MM.1S (cell line): ENCODE data around the gene CCDC91.

ENCODE experiments used
- DNase-seq: peaks from one replicate; pipeline ENCODE4 v3.0.0-alpha.2; 2015
- H2AFZ ChIP-seq: fragments of 300-600 bp; sonication (generic); 2 replicates; pipeline ENCODE4 v1.6.0; 2016; ENCODE audit warnings: antibody characterized with exemption, low read length
- H3F3A ChIP-seq: fragments of 300-600 bp; sonication (generic); 2 replicates; pipeline ENCODE4 v1.6.1; 2016; ENCODE audit warnings: mild to moderate bottlenecking, antibody characterized with exemption, low read length, moderate library complexity, mixed read lengths; ENCODE audit not compliant: insufficient read depth
- H3K27ac ChIP-seq: fragments of 300-600 bp; sonication (generic); 2 replicates; pipeline ENCODE4 v1.5.1; 2016; ENCODE audit warnings: mild to moderate bottlenecking, low read length
- H3K27me3 ChIP-seq: fragments of 300-600 bp; sonication (generic); replicated peaks from 2 replicates; pipeline ENCODE4 v1.6.0; 2016; ENCODE audit warnings: low read length; ENCODE audit not compliant: insufficient read depth
- H3K36me3 ChIP-seq: fragments of 300-600 bp; sonication (generic); replicated peaks from 2 replicates; pipeline ENCODE4 v1.6.1; 2016; ENCODE audit warnings: mild to moderate bottlenecking, low read length, mixed read lengths; ENCODE audit not compliant: insufficient read depth
- H3K4me1 ChIP-seq: fragments of 300-600 bp; sonication (generic); 2 replicates; pipeline ENCODE4 v1.6.1; 2016; ENCODE audit warnings: low read length, mixed read lengths
- H3K4me2 ChIP-seq: fragments of 300-600 bp; sonication (generic); 2 replicates; pipeline ENCODE4 v1.6.0; 2016; ENCODE audit warnings: low read depth, low read length
- H3K4me3 ChIP-seq: fragments of 300-600 bp; sonication (generic); 2 replicates; pipeline ENCODE4 v1.5.1; 2016; ENCODE audit warnings: low read length, mixed read lengths
- H3K79me2 ChIP-seq: fragments of 300-600 bp; sonication (generic); 2 replicates; pipeline ENCODE4 v1.6.1; 2016; ENCODE audit warnings: mixed run types, low read length, mixed read lengths
- H3K9ac ChIP-seq: fragments of 300-600 bp; sonication (generic); 2 replicates; pipeline ENCODE4 v1.6.1; 2016; ENCODE audit warnings: low read length, mixed read lengths
- H3K9me2 ChIP-seq: fragments of 300-600 bp; sonication (generic); replicated peaks from 2 replicates; pipeline ENCODE4 v1.6.1; 2016; ENCODE audit warnings: mild to moderate bottlenecking, low read length, mixed read lengths; ENCODE audit not compliant: insufficient read depth
- H3K9me3 ChIP-seq: fragments of 300-600 bp; sonication (generic); replicated peaks from 2 replicates; pipeline ENCODE4 v1.6.1; 2016; ENCODE audit warnings: mild to moderate bottlenecking, low read length, mixed read lengths; ENCODE audit not compliant: insufficient read depth
- H4K20me1 ChIP-seq: fragments of 300-600 bp; sonication (generic); 2 replicates; pipeline ENCODE4 v1.6.1; 2016; ENCODE audit warnings: mild to moderate bottlenecking, low read length, moderate library complexity, mixed read lengths; ENCODE audit not compliant: insufficient read depth
- CTCF ChIP-seq: fragments of 300-600 bp; sonication (generic); IDR thresholded peaks from 2 replicates; pipeline ENCODE4 v1.5.1; 2016; ENCODE audit warnings: antibody characterized with exemption, low read length, mixed read lengths
- EZH2 ChIP-seq: fragments of 300-600 bp; sonication (generic); optimal IDR thresholded peaks from 2 replicates; pipeline ENCODE3; 2017; ENCODE audit warnings: low read depth, mild to moderate bottlenecking, antibody characterized with exemption, low read length, mixed read lengths
- EZH2phosphoT487 ChIP-seq: fragments of 300-600 bp; sonication (generic); IDR thresholded peaks from 2 replicates; pipeline ENCODE4 v1.6.1; 2018; ENCODE audit warnings: antibody characterized with exemption, low read length

Gene CCDC91

DNA sequence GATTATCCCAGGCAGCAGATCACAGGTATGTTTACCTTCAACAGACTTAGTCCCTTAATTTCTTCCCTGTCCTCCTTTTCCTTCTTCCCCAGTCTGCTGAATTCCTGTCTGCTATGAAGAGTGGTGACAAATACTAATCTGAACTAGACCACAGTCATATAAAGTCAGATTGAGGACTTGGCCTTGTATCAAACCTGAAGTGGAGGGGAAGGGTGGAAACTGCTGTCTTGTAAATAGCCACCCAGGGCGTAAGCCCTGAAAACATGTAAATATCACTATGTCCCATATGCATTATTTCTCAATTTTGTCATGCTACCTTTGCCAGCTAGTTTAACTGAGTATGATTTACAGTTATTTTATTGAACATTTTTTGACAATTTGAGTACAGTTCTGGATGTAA, 368.0 kb downstream of the CCDC91 start:
- no peak overlapping the region for H3K27ac ChIP-seq
- no peaks in the 10 kb centered on the region for H3K36me3 ChIP-seq
- H3K4me2 ChIP-seq = no peak overlapping the region
- H3K9me2 ChIP-seq = no peaks in the 10 kb centered on the region
- no peaks in the 10 kb centered on the region for H3K27me3 ChIP-seq
- H3F3A ChIP-seq = no peaks in the 10 kb centered on the region
- no peak overlapping the region for H3K4me3 ChIP-seq
- H2AFZ ChIP-seq = no peak overlapping the region
- TF ChIP-seq CTCF (no peak), EZH2 (no peak), EZH2phosphoT487 (no peak)
- no peaks in the 10 kb centered on the region for H3K4me1 ChIP-seq
- no peaks in the 10 kb centered on the region for H4K20me1 ChIP-seq
- H3K9ac ChIP-seq = no peak overlapping the region
- no peak for DNase-seq
- H3K9me3 ChIP-seq = no peaks in the 10 kb centered on the region; the same call in 1 of the 2 replicates
- H3K79me2 ChIP-seq = no peaks in the 10 kb centered on the region

DNA sequence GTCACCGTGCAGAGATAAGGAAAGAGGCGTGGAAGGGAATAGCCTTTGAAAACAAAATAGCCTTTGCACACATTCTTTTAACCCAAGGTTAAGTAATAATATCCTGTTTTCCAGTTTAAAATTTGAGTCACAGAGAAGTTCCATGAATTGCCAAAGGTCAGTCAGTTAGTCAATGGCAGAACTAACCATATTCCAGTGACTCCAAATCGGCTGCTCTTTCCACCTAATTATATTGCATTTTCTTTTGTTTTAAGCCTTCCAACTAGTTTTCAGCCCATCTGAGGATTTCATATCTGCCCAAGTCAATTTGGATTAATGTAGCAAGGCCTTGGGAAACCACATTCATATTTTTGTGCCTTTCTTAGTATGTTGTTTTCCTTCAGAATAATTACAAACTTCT, 373.0 kb downstream of the CCDC91 start:
- no peak overlapping the region for H3K4me3 ChIP-seq
- no peak overlapping the region for H2AFZ ChIP-seq
- no peaks in the 10 kb centered on the region for H3K79me2 ChIP-seq
- no peaks in the 10 kb centered on the region; the same call in 1 of the 2 replicates for H3K9me3 ChIP-seq
- no peaks in the 10 kb centered on the region for H3K27me3 ChIP-seq
- H3F3A ChIP-seq = no peaks in the 10 kb centered on the region
- no peak overlapping the region for H3K27ac ChIP-seq
- H3K9ac ChIP-seq = no peak overlapping the region
- no peaks in the 10 kb centered on the region for H3K36me3 ChIP-seq
- TF ChIP-seq EZH2 = no peak
- no peak for TF ChIP-seq CTCF
- TF ChIP-seq EZH2phosphoT487 = no peak
- H3K9me2 ChIP-seq = no peaks in the 10 kb centered on the region
- H3K4me1 ChIP-seq = no peaks in the 10 kb centered on the region
- no peak for DNase-seq
- no peak overlapping the region for H3K4me2 ChIP-seq
- no peaks in the 10 kb centered on the region for H4K20me1 ChIP-seq

DNA sequence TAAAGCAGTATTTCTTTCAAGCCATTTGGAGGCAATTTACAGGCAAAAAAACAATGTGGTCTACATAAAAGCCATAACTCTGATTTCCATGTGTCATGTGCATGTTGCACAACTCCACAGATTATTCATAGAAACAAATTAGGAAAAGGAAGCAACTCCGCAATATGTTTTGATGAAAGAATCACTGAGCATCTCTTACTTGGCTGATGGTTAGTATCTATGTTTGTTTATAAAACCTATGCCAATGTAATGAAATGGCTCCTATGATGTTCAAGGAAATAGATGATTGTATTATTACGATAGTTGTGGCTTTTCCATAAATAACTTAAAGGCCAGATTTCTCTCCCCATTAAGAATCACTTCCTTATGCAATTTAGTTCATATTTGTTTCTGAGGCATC, 373.7 kb downstream of the CCDC91 start:
- Histone ChIP-seq H3K27me3 (no peaks in the 10 kb centered on the region), H3K36me3 (no peaks in the 10 kb centered on the region), H4K20me1 (no peaks in the 10 kb centered on the region), H3K27ac (no peak overlapping the region), H3K9ac (no peak overlapping the region), H3K4me2 (no peak overlapping the region), H3K9me2 (no peaks in the 10 kb centered on the region), H3F3A (no peaks in the 10 kb centered on the region), H3K9me3 (no peaks in the 10 kb centered on the region; the same call in 1 of the 2 replicates), H2AFZ (no peak overlapping the region), H3K4me1 (no peaks in the 10 kb centered on the region), H3K4me3 (no peak overlapping the region), H3K79me2 (no peaks in the 10 kb centered on the region)
- TF ChIP-seq EZH2 = no peak
- no peak for TF ChIP-seq CTCF
- TF ChIP-seq EZH2phosphoT487 = no peak
- DNase-seq = no peak

GRCh38 chr12:28568118-28568517, 377.9 kb downstream of the CCDC91 start:
- no peaks in the 10 kb centered on the region for H3K79me2 ChIP-seq
- H3K9ac ChIP-seq = no peak overlapping the region
- no peaks in the 10 kb centered on the region for H3K9me3 ChIP-seq
- no peak for DNase-seq
- no peaks in the 10 kb centered on the region for H3K27me3 ChIP-seq
- H3K9me2 ChIP-seq = no peaks in the 10 kb centered on the region
- no peaks in the 10 kb centered on the region for H3K36me3 ChIP-seq
- TF ChIP-seq EZH2 = no peak
- no peak for TF ChIP-seq EZH2phosphoT487
- TF ChIP-seq CTCF = no peak
- H3K4me3 ChIP-seq = no peak overlapping the region
- no peaks in the 10 kb centered on the region for H3K4me1 ChIP-seq
- H4K20me1 ChIP-seq = no peaks in the 10 kb centered on the region
- no peak overlapping the region for H3K27ac ChIP-seq
- H3F3A ChIP-seq = no peaks in the 10 kb centered on the region
- no peak overlapping the region for H2AFZ ChIP-seq
- H3K4me2 ChIP-seq = no peak overlapping the region
